Mesothelial cell of epicardium (in vitro differentiated cells): ENCODE measurements around the gene CCDC51. TPM values are rescaled to one million over a fixed set of nuclear protein-coding genes. Genes with fewer than 3 reads are reported as not detected.
"Not testable (repeated sequence)": the region's sequence is repeated elsewhere in the genome, so short reads cannot be mapped to it uniquely, and the experiment has no call there.

Experiments used
- DNase-seq, 2 experiments: peaks; one replicate each; pipeline ENCODE4 v3.0.0; 2021; ENCODE audit warnings: low spot score in 2 of 2; ENCODE audit not compliant: unreplicated experiment in 2 of 2
- H3K27ac Mint-ChIP-seq: 2 replicates; pipeline ENCODE4 v1.8.0; 2021; ENCODE audit warnings: mixed read lengths
- H3K27me3 Mint-ChIP-seq: 2 replicates; pipeline ENCODE4 v1.8.0; 2021; ENCODE audit warnings: low read depth, mixed read lengths
- H3K36me3 Mint-ChIP-seq: 2 replicates; pipeline ENCODE4 v1.8.0; 2021; ENCODE audit warnings: mixed read lengths
- H3K4me1 Mint-ChIP-seq: 2 replicates; pipeline ENCODE4 v1.8.0; 2021; ENCODE audit warnings: mixed read lengths
- H3K4me3 Mint-ChIP-seq: 2 replicates; pipeline ENCODE4 v1.8.0; 2021; ENCODE audit warnings: mild to moderate bottlenecking, moderate library complexity, mixed read lengths
- H3K9me3 Mint-ChIP-seq: 2 replicates; pipeline ENCODE4 v1.8.0; 2021; ENCODE audit warnings: mixed read lengths
- total RNA-seq: library from RNA; stranded (reverse); gene quantifications from 3 replicates; pipeline ENCODE4 v1.2.1, GENCODE V29; 2021
- TF ChIP-seq, protein P1 (sequence below): fragments of 200-600 bp; sonication (generic); IDR thresholded peaks from one replicate; pipeline ENCODE4 v1.5.0; 2021; ENCODE audit warnings: antibody characterized with exemption; ENCODE audit not compliant: unreplicated experiment

CCDC51 gene
- total RNA-seq, 1 donor from 2014 or later = 11.5 TPM

DNA sequence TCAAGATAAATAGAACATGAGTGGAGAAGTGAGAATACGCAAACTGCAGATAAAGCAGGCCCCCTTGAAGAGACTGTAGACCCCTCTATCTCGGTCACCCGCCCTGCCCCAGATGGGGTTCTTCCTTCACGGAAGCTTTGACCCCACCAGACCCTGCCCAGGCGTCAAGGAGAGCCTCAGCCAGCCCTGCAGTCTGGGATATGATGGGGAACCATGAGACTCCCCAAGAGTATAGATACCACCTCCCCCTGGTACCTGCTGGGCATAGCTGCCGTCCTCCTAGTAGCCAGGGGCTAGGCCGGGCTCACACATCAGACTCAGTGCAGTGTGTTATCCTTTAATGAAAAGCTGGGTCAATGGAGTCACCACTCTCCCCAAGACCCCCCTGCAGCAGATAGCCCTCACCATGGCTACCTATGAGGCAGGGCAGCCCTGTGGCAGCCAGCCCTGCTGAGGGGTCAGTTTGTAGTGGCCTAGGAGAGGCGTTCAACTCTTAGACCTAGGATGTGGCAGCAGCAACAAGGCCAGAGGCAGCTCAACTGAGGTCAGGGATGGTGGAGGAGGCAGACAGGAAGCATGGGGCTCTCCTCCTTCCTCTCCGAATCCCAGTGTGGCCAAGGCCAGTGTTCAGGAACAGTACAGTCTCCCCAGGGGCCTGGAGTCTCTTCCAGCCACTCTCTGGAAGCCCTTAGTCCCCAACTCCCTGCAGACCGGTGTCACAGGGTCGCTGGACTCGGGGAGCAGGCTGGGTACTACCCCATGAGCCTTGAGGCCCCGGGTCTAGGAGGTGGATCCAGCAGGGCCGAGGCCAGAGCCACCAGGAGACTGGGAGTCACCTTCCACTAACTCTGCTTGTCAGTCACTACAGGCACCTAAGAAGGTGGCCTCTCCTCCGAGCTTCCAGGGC, 36.1 kb downstream of the CCDC51 start:
- Mint-ChIP-seq H3K27ac (no peak overlapping the region), H3K4me1 (no peaks in the 10 kb centered on the region), H3K36me3 (peaks cover 13% of the 10 kb centered on the region), H3K4me3 (no peak overlapping the region), H3K9me3 (no peaks in the 10 kb centered on the region), H3K27me3 (no peaks in the 10 kb centered on the region)
- no peak for DNase-seq
- TF ChIP-seq, protein P1, sequence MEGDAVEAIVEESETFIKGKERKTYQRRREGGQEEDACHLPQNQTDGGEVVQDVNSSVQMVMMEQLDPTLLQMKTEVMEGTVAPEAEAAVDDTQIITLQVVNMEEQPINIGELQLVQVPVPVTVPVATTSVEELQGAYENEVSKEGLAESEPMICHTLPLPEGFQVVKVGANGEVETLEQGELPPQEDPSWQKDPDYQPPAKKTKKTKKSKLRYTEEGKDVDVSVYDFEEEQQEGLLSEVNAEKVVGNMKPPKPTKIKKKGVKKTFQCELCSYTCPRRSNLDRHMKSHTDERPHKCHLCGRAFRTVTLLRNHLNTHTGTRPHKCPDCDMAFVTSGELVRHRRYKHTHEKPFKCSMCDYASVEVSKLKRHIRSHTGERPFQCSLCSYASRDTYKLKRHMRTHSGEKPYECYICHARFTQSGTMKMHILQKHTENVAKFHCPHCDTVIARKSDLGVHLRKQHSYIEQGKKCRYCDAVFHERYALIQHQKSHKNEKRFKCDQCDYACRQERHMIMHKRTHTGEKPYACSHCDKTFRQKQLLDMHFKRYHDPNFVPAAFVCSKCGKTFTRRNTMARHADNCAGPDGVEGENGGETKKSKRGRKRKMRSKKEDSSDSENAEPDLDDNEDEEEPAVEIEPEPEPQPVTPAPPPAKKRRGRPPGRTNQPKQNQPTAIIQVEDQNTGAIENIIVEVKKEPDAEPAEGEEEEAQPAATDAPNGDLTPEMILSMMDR = no peak

DNA sequence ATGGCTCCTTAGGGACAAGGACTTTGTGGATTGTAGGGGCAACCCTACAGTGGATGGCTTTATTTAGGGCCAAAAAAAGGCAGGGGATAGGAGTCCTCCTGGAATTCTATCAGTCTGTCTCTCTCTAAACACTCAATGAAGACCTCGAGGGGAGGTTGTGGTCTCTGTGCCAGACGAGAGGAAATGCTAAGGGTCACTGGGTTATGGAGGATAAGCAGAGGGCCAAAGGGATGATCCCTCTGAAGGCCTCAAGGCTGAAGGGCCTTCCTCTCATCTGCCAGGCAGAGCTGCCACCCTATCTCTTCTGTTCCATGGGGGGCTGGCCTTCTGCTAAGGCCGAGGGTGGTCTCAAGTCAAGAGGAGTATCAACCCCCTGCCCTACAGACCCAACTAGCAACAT, 37.0 kb downstream of the CCDC51 start:
- Mint-ChIP-seq H3K4me3 (no peak overlapping the region), H3K36me3 (peaks cover 8% of the 10 kb centered on the region)

DNA sequence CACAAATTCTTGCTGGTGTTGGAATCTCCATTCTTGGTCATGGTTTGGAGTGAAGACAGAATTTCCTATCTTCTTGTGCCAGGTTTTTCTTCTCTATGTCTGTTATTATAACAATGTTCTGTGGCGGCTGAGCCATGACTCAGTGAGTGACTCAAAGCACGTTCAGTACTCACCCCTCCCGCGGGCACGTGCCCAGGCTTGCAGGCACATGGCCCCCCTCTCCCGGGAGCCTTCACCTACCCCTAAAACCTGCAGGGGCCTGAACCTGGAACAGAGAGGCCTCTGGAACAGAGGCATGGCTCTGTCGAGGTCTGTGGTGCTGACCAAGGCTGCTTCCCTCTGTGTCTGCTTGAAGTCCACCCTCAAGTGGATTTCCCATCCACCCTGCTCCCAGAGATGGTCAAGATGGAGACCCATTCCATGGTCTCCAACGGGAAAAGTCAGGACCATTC, 37.6 kb downstream of the CCDC51 start:
- no peaks in the 10 kb centered on the region for H3K4me1 Mint-ChIP-seq
- TF ChIP-seq, protein P1 = no peak
- no peak overlapping the region for H3K4me3 Mint-ChIP-seq
- H3K27me3 Mint-ChIP-seq = peaks cover 1% of the 10 kb centered on the region
- peaks cover 8% of the 10 kb centered on the region for H3K36me3 Mint-ChIP-seq
- DNase-seq = peak in 1 of 2 experiments; percentile 38
- H3K9me3 Mint-ChIP-seq = no peaks in the 10 kb centered on the region
- H3K27ac Mint-ChIP-seq = peak overlapping the region; percentile 22

More for the DNA sequence above, 37.0 kb downstream of the CCDC51 start:
- Mint-ChIP-seq H3K9me3 (no peaks in the 10 kb centered on the region), H3K4me1 (no peaks in the 10 kb centered on the region), H3K27ac (no peak overlapping the region), H3K27me3 (no peaks in the 10 kb centered on the region)
- TF ChIP-seq, protein P1 = no peak
- no peak for DNase-seq

DNA sequence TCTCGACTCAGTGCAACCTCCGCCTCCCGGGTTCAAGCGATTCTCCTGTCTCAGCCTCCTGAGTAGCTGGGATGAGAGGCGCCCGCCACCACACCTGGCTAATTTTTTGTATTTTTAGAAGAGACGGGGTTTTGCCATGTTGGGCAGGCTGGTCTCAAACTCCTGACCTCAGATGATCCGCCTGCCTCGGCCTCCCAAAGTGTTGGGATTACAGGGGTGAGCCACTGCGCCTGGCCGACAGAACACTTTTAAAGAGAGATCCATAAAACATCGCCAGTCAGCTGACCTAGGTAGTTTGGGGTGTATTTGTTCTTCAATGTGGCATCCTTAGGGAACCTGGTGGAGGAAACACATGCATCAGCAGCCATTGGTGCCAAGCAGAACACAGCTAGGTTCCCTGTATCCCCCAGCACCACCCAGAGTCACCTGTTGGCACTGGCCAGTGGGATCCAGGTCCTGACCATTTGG, 38.5 kb downstream of the CCDC51 start:
- not testable (repeated sequence) for H3K27me3 Mint-ChIP-seq, DNase-seq, H3K27ac Mint-ChIP-seq, H3K36me3 Mint-ChIP-seq, H3K4me3 Mint-ChIP-seq, H3K9me3 Mint-ChIP-seq, H3K4me1 Mint-ChIP-seq

DNA sequence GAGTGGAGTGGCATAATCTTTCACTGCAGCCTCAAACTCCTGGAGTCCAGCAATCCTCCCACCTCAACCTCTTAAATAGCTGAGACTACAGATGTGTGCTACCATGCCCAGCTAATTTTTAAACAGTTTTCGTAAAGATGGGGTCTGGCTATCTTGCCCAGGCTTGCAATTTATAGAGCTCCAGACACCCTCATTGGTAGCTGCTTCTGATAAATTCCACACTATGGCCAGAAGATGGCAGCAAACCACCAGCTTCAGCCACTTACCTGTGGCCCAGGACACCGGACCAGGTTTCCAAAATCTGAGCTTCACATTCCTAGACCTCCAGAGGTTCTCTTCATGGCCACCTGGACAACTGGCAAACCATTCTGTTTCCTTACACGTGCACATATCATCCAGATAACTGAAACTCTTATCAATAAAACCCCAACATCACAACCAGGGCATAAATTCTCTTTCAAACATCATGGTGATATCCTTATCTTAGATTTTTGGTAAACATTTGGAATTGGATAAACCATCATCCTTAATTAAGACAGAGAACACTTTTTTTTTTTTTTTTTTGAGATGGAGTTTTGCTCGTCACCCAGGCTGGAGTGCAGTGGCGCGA, 39.0 kb downstream of the CCDC51 start:
- H3K4me3 Mint-ChIP-seq = no peak overlapping the region
- H3K27ac Mint-ChIP-seq = peak overlapping the region; percentile 37
- H3K9me3 Mint-ChIP-seq = no peaks in the 10 kb centered on the region

More for the DNA sequence above, 39.0 kb downstream of the CCDC51 start:
- no peaks in the 10 kb centered on the region for H3K4me1 Mint-ChIP-seq
- DNase-seq = peak in 1 of 2 experiments; percentile 35
- H3K27me3 Mint-ChIP-seq = peaks cover 4% of the 10 kb centered on the region
- TF ChIP-seq, protein P1 = peak; percentile 64
- H3K36me3 Mint-ChIP-seq = peaks cover 8% of the 10 kb centered on the region
